GM21526 (cell line): Measurements from ENCODE around the gene IGF1.

ENCODE experiments used
- ATAC-seq: cut with Tn5 transposase; IDR thresholded peaks from one replicate; pipeline ENCODE4 v1.9.1; 2021; ENCODE audit warnings: moderate library complexity; ENCODE audit not compliant: unreplicated experiment, low FRiP score

Gene IGF1

GRCh38 chr12:102433304-102433703, 47.1 kb downstream of the IGF1 start:
- ATAC-seq, result no peak

- ATAC-seq, result no peak
These were observed 49.7 kb downstream of the IGF1 start for GRCh38 chr12:102430661-102431060.

DNA sequence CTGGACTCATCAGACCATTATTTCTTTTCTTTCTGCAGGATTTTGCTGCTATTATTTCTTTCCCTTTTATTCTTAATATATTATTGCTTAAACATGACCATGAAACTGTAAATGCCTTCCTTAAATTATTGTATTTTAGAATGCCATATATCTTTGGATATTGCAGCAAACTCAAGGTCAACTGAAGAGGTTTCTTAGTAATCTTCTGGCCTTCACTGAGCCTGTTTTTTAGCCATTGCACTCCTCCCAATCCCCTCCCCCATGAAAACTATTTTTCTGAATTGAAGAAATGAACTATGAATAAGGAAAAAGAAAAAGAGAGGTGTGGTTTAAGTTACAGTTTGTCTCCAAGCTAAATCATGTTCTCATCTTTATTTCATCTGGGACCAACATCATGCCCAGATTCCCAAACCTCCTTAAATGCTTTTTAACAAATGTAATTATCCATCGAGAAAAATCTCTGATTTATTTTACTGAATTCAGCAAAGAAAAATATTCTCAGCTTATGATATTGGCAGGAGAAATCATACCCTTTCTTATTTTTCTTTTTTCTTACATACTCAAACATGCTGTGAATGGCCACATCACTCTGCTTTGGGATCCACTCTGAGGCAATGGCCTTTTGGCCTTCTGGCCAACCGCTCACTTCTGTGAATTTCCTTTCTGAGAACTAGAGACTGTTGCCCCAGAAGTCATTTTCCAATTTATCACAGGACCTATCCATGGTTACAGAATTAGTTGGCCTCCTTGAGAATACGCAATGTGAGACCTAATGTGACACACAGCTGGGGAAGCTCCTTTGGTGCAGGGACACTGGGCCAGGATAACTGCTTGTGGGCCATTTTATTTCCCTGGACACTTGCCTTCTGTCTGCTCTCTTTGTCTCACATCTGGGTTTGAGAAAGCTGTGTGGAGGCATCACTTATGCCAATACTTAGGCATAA, 50.9 kb downstream of the IGF1 start:
- no peak for ATAC-seq

DNA sequence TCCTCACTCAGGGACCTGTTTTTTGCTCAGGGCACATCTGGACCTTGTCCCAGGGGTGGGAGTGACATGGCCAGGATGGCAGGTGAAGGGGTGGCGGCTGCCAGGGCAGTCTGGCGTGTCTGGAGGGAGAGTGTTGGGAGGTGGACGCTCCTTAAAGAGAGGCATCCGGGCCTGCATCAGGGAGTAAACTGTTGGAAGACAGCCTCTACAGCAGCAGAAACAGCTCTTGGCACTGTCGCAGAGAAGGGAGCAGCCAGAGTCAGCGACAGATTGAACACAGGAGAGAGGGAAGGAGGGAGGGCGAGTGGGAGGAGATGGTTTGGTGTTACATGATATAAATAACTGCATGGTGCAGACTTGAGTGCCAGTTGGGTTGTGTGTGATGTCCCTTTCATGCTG, 52.8 kb downstream of the IGF1 start:
- no peak for ATAC-seq

- ATAC-seq, result no peak
These were observed 53.5 kb downstream of the IGF1 start for GRCh38 chr12:102426599-102427542.

DNA sequence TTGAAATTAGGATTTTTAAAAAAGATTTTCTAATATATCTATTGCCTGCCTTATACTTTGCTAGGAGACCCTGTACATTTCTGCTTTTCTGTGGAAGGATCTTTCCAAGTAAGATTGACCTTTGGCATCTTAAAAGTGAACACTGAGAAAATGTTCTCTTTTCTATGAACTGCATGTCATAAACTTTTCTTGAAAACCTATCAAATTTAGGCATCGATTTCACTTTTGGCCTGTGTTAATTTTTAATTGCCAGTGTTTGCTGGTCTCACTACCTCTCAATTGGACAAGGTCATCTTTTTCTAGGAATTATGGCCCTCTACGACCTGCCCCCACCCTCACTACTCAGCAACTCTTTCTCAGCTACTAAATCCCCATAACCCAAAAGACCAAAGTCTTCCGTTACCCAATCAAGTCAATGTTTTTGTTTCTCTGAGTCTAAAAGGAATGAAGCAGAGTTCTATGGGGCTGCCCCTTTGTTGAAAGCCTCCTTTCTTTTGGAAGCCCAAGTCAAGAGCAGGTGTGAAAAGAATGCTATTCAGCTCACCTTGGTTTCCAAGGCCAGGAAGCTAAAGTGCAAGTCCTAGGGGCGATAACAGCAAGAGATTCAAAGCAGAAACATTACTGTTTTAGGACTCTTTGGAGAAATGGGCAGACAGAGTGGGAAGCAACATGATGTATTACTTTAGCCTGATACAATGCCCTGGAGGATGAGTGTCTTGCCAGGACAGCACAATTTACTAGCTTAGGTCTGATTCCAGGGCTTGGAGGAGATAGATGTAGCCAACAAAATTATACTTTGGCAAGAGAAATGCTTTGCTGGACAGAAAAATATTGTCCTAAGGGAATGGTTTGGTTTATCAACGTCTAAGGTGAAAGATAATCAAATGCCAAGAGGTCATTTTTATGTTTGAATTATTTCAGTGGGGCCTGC, 55.0 kb downstream of the IGF1 start:
- ATAC-seq, result no peak

GRCh38 chr12:102423462-102423861, 56.9 kb downstream of the IGF1 start:
- no peak for ATAC-seq

GRCh38 chr12:102421802-102422583, 58.4 kb downstream of the IGF1 start:
- no peak for ATAC-seq

- no peak for ATAC-seq
These were observed 61.1 kb downstream of the IGF1 start for GRCh38 chr12:102419094-102419764.

GRCh38 chr12:102417055-102417454, 63.3 kb downstream of the IGF1 start:
- ATAC-seq, result no peak

GRCh38 chr12:102415515-102415914, 64.8 kb downstream of the IGF1 start:
- no peak for ATAC-seq

GRCh38 chr12:102413396-102413795, 67.0 kb downstream of the IGF1 start:
- ATAC-seq, result no peak

DNA sequence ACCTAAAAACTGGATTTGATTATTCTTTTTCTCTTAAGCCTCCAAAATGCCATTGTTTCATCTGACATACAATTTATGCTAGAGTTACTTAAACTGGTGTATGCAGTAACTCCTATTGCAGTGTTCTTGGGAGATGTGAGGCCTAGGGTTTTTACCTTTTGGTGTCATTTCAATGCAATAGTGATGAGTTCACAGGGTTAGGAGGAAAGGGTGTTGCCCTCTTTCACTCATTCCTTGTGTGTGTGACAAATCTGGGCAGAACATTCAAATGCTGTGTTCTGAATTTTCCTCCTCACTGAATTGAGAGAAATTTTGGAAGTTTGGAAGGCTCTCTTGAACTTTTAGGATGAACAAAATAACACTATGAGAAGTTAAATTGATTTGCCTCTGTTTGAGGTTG, 69.9 kb downstream of the IGF1 start:
- ATAC-seq, result no peak

GRCh38 chr12:102408487-102409297, 71.7 kb downstream of the IGF1 start:
- no peak for ATAC-seq

DNA sequence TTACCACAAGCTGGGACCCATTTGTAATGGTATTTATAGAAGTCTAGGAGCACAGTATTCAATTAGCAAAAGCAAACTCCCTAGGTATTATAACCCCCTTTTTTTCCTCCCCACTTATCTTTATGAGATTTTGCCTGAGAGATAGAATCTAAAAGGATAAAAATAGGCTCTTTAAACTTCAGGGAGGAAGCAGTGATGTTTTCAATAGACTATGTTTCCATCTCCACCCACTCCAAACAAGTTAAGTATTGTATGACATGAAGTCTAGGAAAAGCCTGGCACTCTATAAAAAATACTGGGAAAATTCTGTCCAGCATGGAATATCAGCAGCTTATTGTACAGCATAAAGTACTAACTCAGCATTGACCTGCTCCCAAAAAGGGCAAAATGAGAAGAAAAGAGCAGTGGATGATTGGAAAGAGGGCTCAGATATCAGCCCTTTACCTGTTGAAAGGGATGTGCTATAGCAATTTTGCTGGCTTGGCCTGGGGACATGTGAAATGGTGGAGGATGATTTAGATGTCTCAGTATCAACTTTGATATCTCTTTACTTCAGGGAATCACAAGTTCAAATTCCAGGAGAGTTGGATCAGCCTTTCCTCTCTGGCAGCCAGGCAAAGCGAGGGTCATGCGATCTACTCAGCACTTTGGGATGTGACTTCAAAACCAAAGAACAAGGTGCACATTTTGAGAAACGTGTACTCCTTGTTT, 72.4 kb downstream of the IGF1 start:
- no peak for ATAC-seq

- no peak for ATAC-seq
These were observed 74.3 kb downstream of the IGF1 start for GRCh38 chr12:102406033-102406584.

DNA sequence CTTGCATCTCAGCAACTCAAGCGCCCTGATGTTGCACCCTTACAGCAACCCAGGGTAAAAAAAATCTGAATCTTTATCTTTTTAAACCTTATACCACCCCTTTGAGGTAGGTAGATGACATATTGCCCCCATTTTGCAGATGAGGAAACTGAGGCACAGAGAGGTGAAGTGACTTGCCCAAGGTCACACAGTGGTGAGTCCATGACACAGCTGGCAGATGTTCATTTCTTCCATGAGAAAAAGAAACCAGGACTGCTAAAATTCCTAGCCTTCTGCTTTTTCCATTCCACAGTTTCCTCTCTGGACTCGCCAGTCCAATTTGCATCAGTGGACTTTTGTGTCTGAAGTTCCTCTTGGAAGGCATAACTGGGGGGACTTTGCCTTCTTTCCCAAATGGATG, 79.3 kb downstream of the IGF1 start:
- ATAC-seq, result no peak
